ENCODE data around the gene RYR2.

DNA sequence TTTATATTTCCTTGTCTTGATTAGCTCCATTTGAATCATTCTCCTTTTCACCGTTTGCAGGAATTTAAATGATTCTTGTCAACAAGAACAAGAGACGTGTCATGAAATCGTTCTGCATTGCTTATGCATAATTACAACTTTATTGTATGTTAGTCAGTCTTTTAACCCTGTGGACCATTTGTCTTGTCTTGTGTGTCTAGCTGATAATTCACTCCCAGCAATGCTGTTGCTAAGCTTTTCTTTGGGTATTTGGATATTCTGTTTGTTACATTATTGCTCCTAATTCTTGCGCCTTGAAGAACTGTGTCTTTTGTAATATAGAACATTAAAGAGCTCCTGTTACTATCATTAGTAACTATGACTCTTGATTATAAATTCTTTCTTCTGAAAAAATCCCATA is 311.9 kb downstream of the RYR2 start:
- TF ChIP-seq, protein P1, sequence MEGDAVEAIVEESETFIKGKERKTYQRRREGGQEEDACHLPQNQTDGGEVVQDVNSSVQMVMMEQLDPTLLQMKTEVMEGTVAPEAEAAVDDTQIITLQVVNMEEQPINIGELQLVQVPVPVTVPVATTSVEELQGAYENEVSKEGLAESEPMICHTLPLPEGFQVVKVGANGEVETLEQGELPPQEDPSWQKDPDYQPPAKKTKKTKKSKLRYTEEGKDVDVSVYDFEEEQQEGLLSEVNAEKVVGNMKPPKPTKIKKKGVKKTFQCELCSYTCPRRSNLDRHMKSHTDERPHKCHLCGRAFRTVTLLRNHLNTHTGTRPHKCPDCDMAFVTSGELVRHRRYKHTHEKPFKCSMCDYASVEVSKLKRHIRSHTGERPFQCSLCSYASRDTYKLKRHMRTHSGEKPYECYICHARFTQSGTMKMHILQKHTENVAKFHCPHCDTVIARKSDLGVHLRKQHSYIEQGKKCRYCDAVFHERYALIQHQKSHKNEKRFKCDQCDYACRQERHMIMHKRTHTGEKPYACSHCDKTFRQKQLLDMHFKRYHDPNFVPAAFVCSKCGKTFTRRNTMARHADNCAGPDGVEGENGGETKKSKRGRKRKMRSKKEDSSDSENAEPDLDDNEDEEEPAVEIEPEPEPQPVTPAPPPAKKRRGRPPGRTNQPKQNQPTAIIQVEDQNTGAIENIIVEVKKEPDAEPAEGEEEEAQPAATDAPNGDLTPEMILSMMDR (IDR thresholded peaks at IDR 0.05): no peak
- TF ChIP-seq EZH2 (IDR thresholded peaks at IDR 0.05) (no peak), EZH2phosphoT487 (IDR thresholded peaks at IDR 0.05) (no peak)
